HG03066 (cell line): ENCODE measurements around the gene TOPORS.
"Not testable (repeated sequence)": the region's sequence is repeated elsewhere in the genome, so short reads cannot be mapped to it uniquely, and the experiment has no call there.

Experiments
- ATAC-seq: cut with Tn5 transposase; IDR thresholded peaks from one replicate; pipeline ENCODE4 v1.9.1; 2021; ENCODE audit warnings: low read depth; ENCODE audit not compliant: unreplicated experiment

The TOPORS gene

GRCh38 chr9:32552172-32552872 is at the start of gene TOPORS, which contains the start of gene SMIM27:
TSS of gene TOPORS (minus strand) at chr9:32552586. CDS start at chr9:32552436, 150 bp downstream.
TSS of gene SMIM27 (plus strand) at chr9:32552327. CDS start at chr9:32552435, 108 bp downstream.
- ATAC-seq: peak; percentile 64

- not testable (repeated sequence) for ATAC-seq
These were observed 46.6 kb upstream of the TOPORS start for GRCh38 chr9:32599021-32599420.

- no peak for ATAC-seq
These were observed 44.5 kb upstream of the TOPORS start for GRCh38 chr9:32596936-32597335.

GRCh38 chr9:32596096-32596865 is 43.9 kb upstream of the TOPORS start:
- ATAC-seq: no peak

- no peak for ATAC-seq
These were observed 38.5 kb upstream of the TOPORS start for GRCh38 chr9:32590898-32591297.

GRCh38 chr9:32590476-32590875 is 38.1 kb upstream of the TOPORS start:
- no peak for ATAC-seq

- no peak for ATAC-seq
These were observed 36.8 kb upstream of the TOPORS start for GRCh38 chr9:32589083-32589723.

GRCh38 chr9:32587901-32588300 is 35.5 kb upstream of the TOPORS start:
- ATAC-seq: no peak

- ATAC-seq: no peak
These were observed 32.4 kb upstream of the TOPORS start for GRCh38 chr9:32584784-32585183.

- no peak for ATAC-seq
These were observed 29.2 kb upstream of the TOPORS start for GRCh38 chr9:32581512-32582143.

- no peak for ATAC-seq
These were observed 28.4 kb upstream of the TOPORS start for GRCh38 chr9:32580631-32581300.

GRCh38 chr9:32579706-32580331 is 27.4 kb upstream of the TOPORS start:
- peak; percentile 63 for ATAC-seq

- ATAC-seq: no peak
These were observed 26.6 kb upstream of the TOPORS start for GRCh38 chr9:32578976-32579375.

GRCh38 chr9:32577316-32577715 is 24.9 kb upstream of the TOPORS start:
- ATAC-seq: no peak

- no peak for ATAC-seq
These were observed 22.5 kb upstream of the TOPORS start for GRCh38 chr9:32574858-32575257.

GRCh38 chr9:32573821-32574220 is 21.4 kb upstream of the TOPORS start:
- ATAC-seq: no peak

GRCh38 chr9:32572900-32573523 is 20.6 kb upstream of the TOPORS start, which contains the start of gene NDUFB6:
TSS of gene NDUFB6 (minus strand) at chr9:32573159. CDS start at chr9:32573060, 99 bp downstream.
- ATAC-seq: peak; percentile 87

GRCh38 chr9:32571969-32572899 is 19.8 kb upstream of the TOPORS start:
- peak; percentile 85 for ATAC-seq
